Parathyroid adenoma (tissue), 2 donors: ENCODE data around the gene METTL27.
"Not testable (repeated sequence)": the region's sequence is repeated elsewhere in the genome, so short reads cannot be mapped to it uniquely, and the experiment has no call there.

Source experiments
- H2AFZ ChIP-seq: fragments of 300-600 bp; sonication (generic); one replicate; pipeline ENCODE4 v1.7.0; 2017; ENCODE audit warnings: antibody characterized with exemption, mild to moderate bottlenecking
- H3K27ac ChIP-seq: fragments of 300-600 bp; sonication (generic); one replicate; pipeline ENCODE4 v1.7.0; 2017
- H3K27me3 ChIP-seq: fragments of 300-600 bp; sonication (generic); one replicate; pipeline ENCODE4 v1.7.0; 2017; ENCODE audit warnings: low read length; ENCODE audit not compliant: control insufficient read depth, insufficient read depth
- H3K36me3 ChIP-seq: fragments of 300-600 bp; sonication (generic); one replicate; pipeline ENCODE4 v1.7.0; 2017; ENCODE audit warnings: low read length; ENCODE audit not compliant: control insufficient read depth, insufficient read depth
- H3K4me1 ChIP-seq: fragments of 300-600 bp; sonication (generic); one replicate; pipeline ENCODE4 v1.7.0; 2017; ENCODE audit warnings: control low read depth
- H3K4me2 ChIP-seq: fragments of 300-600 bp; sonication (generic); one replicate; pipeline ENCODE4 v1.7.0; 2017; ENCODE audit warnings: low read length
- H3K4me3 ChIP-seq: fragments of 300-600 bp; sonication (generic); one replicate; pipeline ENCODE4 v1.7.0; 2017; ENCODE audit warnings: low read depth, low read length
- H3K79me2 ChIP-seq: fragments of 300-600 bp; sonication (generic); one replicate; pipeline ENCODE4 v1.7.0; 2017; ENCODE audit warnings: control low read depth
- H3K9ac ChIP-seq: fragments of 300-600 bp; sonication (generic); one replicate; pipeline ENCODE4 v1.7.0; 2017; ENCODE audit warnings: mild to moderate bottlenecking
- H3K9me3 ChIP-seq: fragments of 300-600 bp; sonication (generic); one replicate; pipeline ENCODE4 v1.7.0; 2017; ENCODE audit warnings: low read length; ENCODE audit not compliant: control insufficient read depth
- CTCF ChIP-seq: fragments of 300-600 bp; sonication (generic); IDR thresholded peaks from one replicate; pipeline ENCODE4 v1.7.0; 2017; ENCODE audit warnings: antibody characterized with exemption, mild to moderate bottlenecking
- donor health status: primary hyperparathyroidism.

Gene METTL27

GRCh38 chr7:73851410-73852338 lies 9.4 kb upstream of the METTL27 start:
- peaks cover 10% of the 10 kb centered on the region for H3K4me1 ChIP-seq
- no peak for TF ChIP-seq CTCF
- peak overlapping the region; percentile 25 for H2AFZ ChIP-seq
- peak overlapping the region; percentile 14 for H3K4me3 ChIP-seq
- H3K27me3 ChIP-seq = no peaks in the 10 kb centered on the region
- H3K36me3 ChIP-seq = no peaks in the 10 kb centered on the region
- no peaks in the 10 kb centered on the region for H3K79me2 ChIP-seq
- no peak overlapping the region for H3K9ac ChIP-seq
- H3K9me3 ChIP-seq = no peaks in the 10 kb centered on the region
- peak overlapping the region; percentile 18 for H3K4me2 ChIP-seq
- H3K27ac ChIP-seq = no peak overlapping the region

GRCh38 chr7:73850781-73851207 lies 8.5 kb upstream of the METTL27 start:
- Histone ChIP-seq H3K4me1 (peaks cover 10% of the 10 kb centered on the region), H3K27ac (no peak overlapping the region), H3K79me2 (no peaks in the 10 kb centered on the region), H3K9ac (no peak overlapping the region), H3K4me2 (peak overlapping the region; percentile 2), H3K4me3 (no peak overlapping the region), H3K27me3 (no peaks in the 10 kb centered on the region), H3K9me3 (no peaks in the 10 kb centered on the region), H2AFZ (no peak overlapping the region), H3K36me3 (no peaks in the 10 kb centered on the region)
- no peak for TF ChIP-seq CTCF

GRCh38 chr7:73847941-73848723 lies 5.8 kb upstream of the METTL27 start:
- no peak overlapping the region for H3K4me3 ChIP-seq
- no peak overlapping the region for H2AFZ ChIP-seq
- peaks cover 10% of the 10 kb centered on the region for H3K4me1 ChIP-seq
- no peak overlapping the region for H3K9ac ChIP-seq
- no peaks in the 10 kb centered on the region for H3K9me3 ChIP-seq
- H3K27me3 ChIP-seq = no peaks in the 10 kb centered on the region
- no peak overlapping the region for H3K4me2 ChIP-seq
- no peaks in the 10 kb centered on the region for H3K36me3 ChIP-seq
- H3K27ac ChIP-seq = no peak overlapping the region
- TF ChIP-seq CTCF = no peak
- H3K79me2 ChIP-seq = no peaks in the 10 kb centered on the region

- H3K4me2 ChIP-seq, H3K27me3 ChIP-seq, H3K4me1 ChIP-seq, H3K79me2 ChIP-seq, H3K27ac ChIP-seq, H3K9ac ChIP-seq, H3K9me3 ChIP-seq, H3K4me3 ChIP-seq, H3K36me3 ChIP-seq: not testable (repeated sequence)
- H2AFZ ChIP-seq = peak overlapping the region; percentile 80
These were observed 3.4 kb upstream of the METTL27 start for GRCh38 chr7:73845701-73846195.

GRCh38 chr7:73844848-73845460 lies 2.6 kb upstream of the METTL27 start:
- Histone ChIP-seq H3K9me3 (no peaks in the 10 kb centered on the region), H2AFZ (no peak overlapping the region), H3K9ac (no peak overlapping the region), H3K79me2 (no peaks in the 10 kb centered on the region), H3K27me3 (no peaks in the 10 kb centered on the region), H3K4me3 (no peak overlapping the region), H3K36me3 (no peaks in the 10 kb centered on the region), H3K27ac (no peak overlapping the region), H3K4me2 (no peak overlapping the region), H3K4me1 (peaks cover 6% of the 10 kb centered on the region)
- no peak for TF ChIP-seq CTCF
